Measurements from ENCODE around the gene ST3GAL3.

GRCh38 chr1:43754892-43755291, 47.6 kb downstream of the ST3GAL3 start:
- TF ChIP-seq ZNF274 (IDR thresholded peaks at IDR 0.05; ENCODE audit: low read depth, low read length) (no peak), SUZ12 (IDR thresholded peaks at IDR 0.05; ENCODE audit: extremely low read depth, insufficient read depth, insufficient read length) (no peak)

All from NT2/D1 (cell line).